HL-60 (cell line): ENCODE measurements around the gene WDFY4.

Experiments used
- DNase-seq, 2 experiments: peaks; one replicate each; pipeline ENCODE4 v3.0.0-alpha.2; 2010 to 2020; ENCODE audit warnings: low read depth in 1 of 2, low spot score in 1 of 2
- H3K27ac ChIP-seq: fragments of 250-450 bp; sonication (Bioruptor Pico); replicated peaks from 2 replicates; pipeline ENCODE4 v1.5.1; 2020; ENCODE audit warnings: mild to moderate bottlenecking, moderate library complexity
- H3K27me3 ChIP-seq: fragments of 250-450 bp; sonication (Bioruptor Pico); 2 replicates; pipeline ENCODE4 v1.5.1; 2021; ENCODE audit warnings: mild to moderate bottlenecking, moderate library complexity; ENCODE audit not compliant: insufficient read depth, poor library complexity, severe bottlenecking
- H3K4me3 ChIP-seq: replicated peaks from 2 replicates; pipeline ENCODE4 v1.5.1; 2011; ENCODE audit warnings: mild to moderate bottlenecking, control low read depth, low read length; ENCODE audit not compliant: insufficient read depth
- GABPA ChIP-seq: IDR thresholded peaks from 2 replicates; pipeline ENCODE4 v1.6.1; 2012; ENCODE audit warnings: low read depth
- POLR2AphosphoS5 ChIP-seq: IDR thresholded peaks from 2 replicates; pipeline ENCODE4 v1.6.1; 2012; ENCODE audit warnings: low read depth
- SPI1 ChIP-seq: IDR thresholded peaks from 2 replicates; pipeline ENCODE4 v1.6.1; 2012; ENCODE audit warnings: low read depth, mild to moderate bottlenecking, borderline replicate concordance
- TF ChIP-seq, protein P1 (sequence below): IDR thresholded peaks from 2 replicates; pipeline ENCODE4 v1.6.1; 2012; ENCODE audit warnings: low read depth; ENCODE audit not compliant: insufficient replicate concordance
- TF ChIP-seq, protein P2 (sequence below): IDR thresholded peaks from one replicate; pipeline ENCODE4 v1.5.1; 2011; ENCODE audit warnings: low read length, control low read depth, inconsistent platforms; ENCODE audit not compliant: insufficient read depth

Gene WDFY4

DNA sequence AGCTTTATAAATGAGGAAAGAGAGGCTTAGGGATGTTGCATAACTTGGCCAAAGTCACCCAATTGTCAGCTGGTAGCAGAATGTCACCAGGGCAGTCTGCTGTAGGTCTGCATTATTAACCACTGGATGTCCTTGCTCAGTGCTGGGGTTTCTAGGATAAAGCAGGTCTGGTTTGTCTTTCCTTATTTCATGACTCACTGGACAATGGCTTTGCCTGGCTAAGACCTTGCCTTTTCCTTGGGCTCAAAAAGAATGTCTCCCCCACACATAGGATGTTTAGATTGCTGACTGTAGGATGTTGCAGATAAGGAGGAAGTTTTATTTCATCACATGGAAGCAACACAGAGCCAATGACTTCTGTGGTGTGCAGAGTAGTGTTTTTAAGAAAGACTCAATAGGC is 29.4 kb downstream of the WDFY4 start:
- H3K27me3 ChIP-seq: no peaks in the 10 kb centered on the region
- H3K27ac ChIP-seq: no peak overlapping the region; the same call in 1 of the 2 replicates
- peak; percentile 32 to 60 for DNase-seq
- TF ChIP-seq, protein P1, sequence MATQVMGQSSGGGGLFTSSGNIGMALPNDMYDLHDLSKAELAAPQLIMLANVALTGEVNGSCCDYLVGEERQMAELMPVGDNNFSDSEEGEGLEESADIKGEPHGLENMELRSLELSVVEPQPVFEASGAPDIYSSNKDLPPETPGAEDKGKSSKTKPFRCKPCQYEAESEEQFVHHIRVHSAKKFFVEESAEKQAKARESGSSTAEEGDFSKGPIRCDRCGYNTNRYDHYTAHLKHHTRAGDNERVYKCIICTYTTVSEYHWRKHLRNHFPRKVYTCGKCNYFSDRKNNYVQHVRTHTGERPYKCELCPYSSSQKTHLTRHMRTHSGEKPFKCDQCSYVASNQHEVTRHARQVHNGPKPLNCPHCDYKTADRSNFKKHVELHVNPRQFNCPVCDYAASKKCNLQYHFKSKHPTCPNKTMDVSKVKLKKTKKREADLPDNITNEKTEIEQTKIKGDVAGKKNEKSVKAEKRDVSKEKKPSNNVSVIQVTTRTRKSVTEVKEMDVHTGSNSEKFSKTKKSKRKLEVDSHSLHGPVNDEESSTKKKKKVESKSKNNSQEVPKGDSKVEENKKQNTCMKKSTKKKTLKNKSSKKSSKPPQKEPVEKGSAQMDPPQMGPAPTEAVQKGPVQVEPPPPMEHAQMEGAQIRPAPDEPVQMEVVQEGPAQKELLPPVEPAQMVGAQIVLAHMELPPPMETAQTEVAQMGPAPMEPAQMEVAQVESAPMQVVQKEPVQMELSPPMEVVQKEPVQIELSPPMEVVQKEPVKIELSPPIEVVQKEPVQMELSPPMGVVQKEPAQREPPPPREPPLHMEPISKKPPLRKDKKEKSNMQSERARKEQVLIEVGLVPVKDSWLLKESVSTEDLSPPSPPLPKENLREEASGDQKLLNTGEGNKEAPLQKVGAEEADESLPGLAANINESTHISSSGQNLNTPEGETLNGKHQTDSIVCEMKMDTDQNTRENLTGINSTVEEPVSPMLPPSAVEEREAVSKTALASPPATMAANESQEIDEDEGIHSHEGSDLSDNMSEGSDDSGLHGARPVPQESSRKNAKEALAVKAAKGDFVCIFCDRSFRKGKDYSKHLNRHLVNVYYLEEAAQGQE: no peak
- TF ChIP-seq SPI1: no peak
- TF ChIP-seq, protein P2, sequence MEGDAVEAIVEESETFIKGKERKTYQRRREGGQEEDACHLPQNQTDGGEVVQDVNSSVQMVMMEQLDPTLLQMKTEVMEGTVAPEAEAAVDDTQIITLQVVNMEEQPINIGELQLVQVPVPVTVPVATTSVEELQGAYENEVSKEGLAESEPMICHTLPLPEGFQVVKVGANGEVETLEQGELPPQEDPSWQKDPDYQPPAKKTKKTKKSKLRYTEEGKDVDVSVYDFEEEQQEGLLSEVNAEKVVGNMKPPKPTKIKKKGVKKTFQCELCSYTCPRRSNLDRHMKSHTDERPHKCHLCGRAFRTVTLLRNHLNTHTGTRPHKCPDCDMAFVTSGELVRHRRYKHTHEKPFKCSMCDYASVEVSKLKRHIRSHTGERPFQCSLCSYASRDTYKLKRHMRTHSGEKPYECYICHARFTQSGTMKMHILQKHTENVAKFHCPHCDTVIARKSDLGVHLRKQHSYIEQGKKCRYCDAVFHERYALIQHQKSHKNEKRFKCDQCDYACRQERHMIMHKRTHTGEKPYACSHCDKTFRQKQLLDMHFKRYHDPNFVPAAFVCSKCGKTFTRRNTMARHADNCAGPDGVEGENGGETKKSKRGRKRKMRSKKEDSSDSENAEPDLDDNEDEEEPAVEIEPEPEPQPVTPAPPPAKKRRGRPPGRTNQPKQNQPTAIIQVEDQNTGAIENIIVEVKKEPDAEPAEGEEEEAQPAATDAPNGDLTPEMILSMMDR: no peak
- TF ChIP-seq POLR2AphosphoS5: no peak
- TF ChIP-seq GABPA: no peak
- H3K4me3 ChIP-seq: no peak overlapping the region

DNA sequence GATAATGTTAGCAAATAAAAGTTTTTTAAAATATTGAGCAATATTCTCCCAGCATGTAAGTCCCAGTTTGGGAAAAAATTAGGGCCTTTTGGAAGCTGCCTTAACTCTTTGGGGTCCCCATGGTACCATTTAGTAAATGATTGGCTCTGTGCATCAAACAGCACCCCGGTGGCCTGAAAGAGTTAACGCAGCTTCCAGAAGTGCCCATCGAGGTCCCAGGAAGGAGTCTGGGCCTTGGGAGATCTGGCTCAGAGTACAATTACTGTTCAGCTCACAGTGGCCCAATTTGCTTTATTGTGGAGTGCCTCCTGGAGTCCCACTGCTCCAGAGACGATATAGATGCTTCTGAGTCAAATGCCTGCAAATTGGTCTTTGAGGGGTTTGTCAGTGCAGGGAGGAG is 31.7 kb downstream of the WDFY4 start:
- no peak overlapping the region for H3K4me3 ChIP-seq
- H3K27me3 ChIP-seq: no peaks in the 10 kb centered on the region
- no peak for DNase-seq
- TF ChIP-seq, protein P2: no peak
- no peak for TF ChIP-seq POLR2AphosphoS5
- TF ChIP-seq SPI1: no peak
- TF ChIP-seq, protein P1: no peak
- TF ChIP-seq GABPA: no peak
- H3K27ac ChIP-seq: no peak overlapping the region

DNA sequence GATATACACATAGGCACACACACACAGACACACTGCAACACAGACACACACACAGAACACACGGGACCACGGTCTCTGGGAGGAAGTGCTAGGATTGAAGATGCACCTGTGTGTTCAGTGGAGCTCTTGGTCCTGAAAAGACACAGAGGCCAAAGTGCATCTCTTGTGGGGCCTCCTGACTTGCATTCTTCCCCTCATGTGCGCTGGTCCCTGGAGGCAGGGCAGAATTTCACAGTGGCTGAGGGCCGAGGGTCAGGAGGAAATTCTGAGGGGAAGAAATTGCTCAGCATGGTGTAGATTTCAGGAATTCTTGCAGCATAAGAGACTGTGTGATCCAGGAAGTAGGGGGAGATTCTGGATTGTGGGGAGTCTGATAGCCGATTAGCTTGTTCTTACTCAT is 35.9 kb downstream of the WDFY4 start:
- H3K4me3 ChIP-seq: no peak overlapping the region
- H3K27me3 ChIP-seq: no peaks in the 10 kb centered on the region
- TF ChIP-seq SPI1 (no peak), GABPA (no peak), POLR2AphosphoS5 (no peak)
- TF ChIP-seq, protein P2: no peak
- TF ChIP-seq, protein P1: no peak

More for the DNA sequence above, 35.9 kb downstream of the WDFY4 start:
- H3K27ac ChIP-seq: no peak overlapping the region
- no peak for DNase-seq
